ENCODE results near the gene PPP6C. TPM values are rescaled to one million over a fixed set of nuclear protein-coding genes. Genes with fewer than 3 reads are reported as not detected.

Gene PPP6C
- total and polyA plus RNA-seq, 2 of the 13 experiments (the other 11 are each of a cell fraction or from before 2014, with no cell fraction given), result 18.5 to 20.9 TPM

GRCh38 chr9:125189361-125190289 lies at the start of gene PPP6C (continued):
- no peak for TF ChIP-seq CBX2 (IDR thresholded peaks at IDR 0.05; ENCODE audit: low read depth, low read length)
- no peak for TF ChIP-seq CBX2 (CRISPR knock-in tag; IDR thresholded peaks at IDR 0.05; ENCODE audit: low read depth)
- peak; percentile 88 for TF ChIP-seq ZNF687 (CRISPR knock-in tag; IDR thresholded peaks at IDR 0.05)
- no peak for TF ChIP-seq SCMH1 (CRISPR knock-in tag; IDR thresholded peaks at IDR 0.05; ENCODE audit: borderline replicate concordance)
- TF ChIP-seq, protein P1, sequence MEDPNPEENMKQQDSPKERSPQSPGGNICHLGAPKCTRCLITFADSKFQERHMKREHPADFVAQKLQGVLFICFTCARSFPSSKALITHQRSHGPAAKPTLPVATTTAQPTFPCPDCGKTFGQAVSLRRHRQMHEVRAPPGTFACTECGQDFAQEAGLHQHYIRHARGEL (CRISPR knock-in tag; IDR thresholded peaks at IDR 0.05), result no peak
- TF ChIP-seq BCL6 (CRISPR knock-in tag; IDR thresholded peaks at IDR 0.05), result no peak
- no peak for TF ChIP-seq ZFP90 (CRISPR knock-in tag; IDR thresholded peaks at IDR 0.05; ENCODE audit: borderline replicate concordance)
- TF ChIP-seq, protein P2, sequence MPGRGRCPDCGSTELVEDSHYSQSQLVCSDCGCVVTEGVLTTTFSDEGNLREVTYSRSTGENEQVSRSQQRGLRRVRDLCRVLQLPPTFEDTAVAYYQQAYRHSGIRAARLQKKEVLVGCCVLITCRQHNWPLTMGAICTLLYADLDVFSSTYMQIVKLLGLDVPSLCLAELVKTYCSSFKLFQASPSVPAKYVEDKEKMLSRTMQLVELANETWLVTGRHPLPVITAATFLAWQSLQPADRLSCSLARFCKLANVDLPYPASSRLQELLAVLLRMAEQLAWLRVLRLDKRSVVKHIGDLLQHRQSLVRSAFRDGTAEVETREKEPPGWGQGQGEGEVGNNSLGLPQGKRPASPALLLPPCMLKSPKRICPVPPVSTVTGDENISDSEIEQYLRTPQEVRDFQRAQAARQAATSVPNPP (CRISPR knock-in tag; IDR thresholded peaks at IDR 0.05), result 0 out of 2 replicates have a peak, but pooled peaks have one; percentile 63
- TF ChIP-seq HDAC1 (CRISPR knock-in tag; IDR thresholded peaks at IDR 0.05), result peak; percentile 72; the same call in 1 of the 2 replicates
- no peak for TF ChIP-seq ZBTB14 (CRISPR knock-in tag; IDR thresholded peaks at IDR 0.05)
- TF ChIP-seq, protein P3, sequence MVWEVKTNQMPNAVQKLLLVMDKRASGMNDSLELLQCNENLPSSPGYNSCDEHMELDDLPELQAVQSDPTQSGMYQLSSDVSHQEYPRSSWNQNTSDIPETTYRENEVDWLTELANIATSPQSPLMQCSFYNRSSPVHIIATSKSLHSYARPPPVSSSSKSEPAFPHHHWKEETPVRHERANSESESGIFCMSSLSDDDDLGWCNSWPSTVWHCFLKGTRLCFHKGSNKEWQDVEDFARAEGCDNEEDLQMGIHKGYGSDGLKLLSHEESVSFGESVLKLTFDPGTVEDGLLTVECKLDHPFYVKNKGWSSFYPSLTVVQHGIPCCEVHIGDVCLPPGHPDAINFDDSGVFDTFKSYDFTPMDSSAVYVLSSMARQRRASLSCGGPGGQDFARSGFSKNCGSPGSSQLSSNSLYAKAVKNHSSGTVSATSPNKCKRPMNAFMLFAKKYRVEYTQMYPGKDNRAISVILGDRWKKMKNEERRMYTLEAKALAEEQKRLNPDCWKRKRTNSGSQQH (CRISPR knock-in tag; IDR thresholded peaks at IDR 0.05; ENCODE audit: low read depth), result no peak
- TF ChIP-seq SNRNP70 (IDR thresholded peaks at IDR 0.05; ENCODE audit: low read depth, low read length), result no peak
- no peak for TF ChIP-seq ZBTB43 (CRISPR knock-in tag; conservative IDR thresholded peaks at IDR 0.05)
- TF ChIP-seq, protein P4, sequence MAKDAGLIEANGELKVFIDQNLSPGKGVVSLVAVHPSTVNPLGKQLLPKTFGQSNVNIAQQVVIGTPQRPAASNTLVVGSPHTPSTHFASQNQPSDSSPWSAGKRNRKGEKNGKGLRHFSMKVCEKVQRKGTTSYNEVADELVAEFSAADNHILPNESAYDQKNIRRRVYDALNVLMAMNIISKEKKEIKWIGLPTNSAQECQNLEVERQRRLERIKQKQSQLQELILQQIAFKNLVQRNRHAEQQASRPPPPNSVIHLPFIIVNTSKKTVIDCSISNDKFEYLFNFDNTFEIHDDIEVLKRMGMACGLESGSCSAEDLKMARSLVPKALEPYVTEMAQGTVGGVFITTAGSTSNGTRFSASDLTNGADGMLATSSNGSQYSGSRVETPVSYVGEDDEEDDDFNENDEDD (CRISPR knock-in tag; IDR thresholded peaks at IDR 0.05; ENCODE audit: borderline replicate concordance), result peak; percentile 75; the same call in 1 of the 2 replicates
- TF ChIP-seq RBM39 (IDR thresholded peaks at IDR 0.05; ENCODE audit: low read depth, low read length, poor library complexity, severe bottlenecking), result peak; percentile 76
- peak; percentile 92 for TF ChIP-seq KAT8 (CRISPR knock-in tag; IDR thresholded peaks at IDR 0.05)
- TF ChIP-seq ZNF768 (CRISPR knock-in tag; IDR thresholded peaks at IDR 0.05), result no peak; the same call in 1 of the 2 replicates
